HG03565 (cell line): ENCODE data around the gene LRSAM1.

Experiments used
- ATAC-seq: cut with Tn5 transposase; IDR thresholded peaks from one replicate; pipeline ENCODE4 v1.9.1; 2021; ENCODE audit warnings: mild to moderate bottlenecking, moderate library complexity; ENCODE audit not compliant: unreplicated experiment

LRSAM1 gene

GRCh38 chr9:127450830-127451607 is at the start of gene LRSAM1, which contains the start of gene RPL12:
Gene LRSAM1 (plus strand): TSS chr9:127451510. CDS start chr9:127454528, 3,018 bp downstream.
Gene RPL12 (minus strand): TSS chr9:127451406. CDS start chr9:127451317, 89 bp downstream.
- peak; percentile 67 for ATAC-seq

- ATAC-seq: no peak
These were observed 48.8 kb upstream of the LRSAM1 start for GRCh38 chr9:127402401-127403090.

- no peak for ATAC-seq
These were observed 47.7 kb upstream of the LRSAM1 start for GRCh38 chr9:127403507-127404192.

- no peak for ATAC-seq
These were observed 46.7 kb upstream of the LRSAM1 start for GRCh38 chr9:127404631-127405030.

DNA sequence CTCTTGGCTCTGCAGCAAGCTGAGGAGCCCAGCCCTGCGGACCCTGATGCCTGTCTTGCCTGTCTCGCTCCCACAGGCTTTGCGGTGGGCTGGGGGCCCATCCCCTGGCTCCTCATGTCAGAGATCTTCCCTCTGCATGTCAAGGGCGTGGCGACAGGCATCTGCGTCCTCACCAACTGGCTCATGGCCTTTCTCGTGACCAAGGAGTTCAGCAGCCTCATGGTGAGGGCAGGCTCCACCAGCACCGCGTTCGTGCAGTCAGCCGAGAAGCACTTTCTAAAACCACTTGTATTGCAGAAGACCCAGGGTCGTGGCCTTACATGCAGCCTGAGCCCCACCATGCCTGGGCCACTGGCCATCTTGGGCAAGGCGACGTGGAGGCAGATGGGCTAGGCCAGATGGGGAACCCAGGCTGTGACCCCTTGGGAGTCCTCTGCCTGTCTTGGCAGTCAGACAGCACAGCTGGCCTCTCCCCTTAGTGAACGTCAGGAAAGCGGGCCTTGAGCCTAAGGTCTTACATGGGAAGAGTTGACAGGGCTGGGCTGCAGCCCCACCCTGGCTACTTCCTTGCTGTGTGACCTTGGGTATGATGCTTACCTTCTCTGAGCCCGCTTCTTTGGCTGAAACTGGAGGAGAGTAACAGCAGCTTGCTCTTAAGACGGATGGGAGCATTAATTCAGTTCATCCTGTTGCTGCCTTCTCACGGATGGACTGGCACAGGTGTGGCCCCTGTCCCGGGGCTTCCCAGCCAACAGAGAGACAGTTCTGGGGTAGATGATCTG is 45.8 kb upstream of the LRSAM1 start:
- ATAC-seq: no peak

DNA sequence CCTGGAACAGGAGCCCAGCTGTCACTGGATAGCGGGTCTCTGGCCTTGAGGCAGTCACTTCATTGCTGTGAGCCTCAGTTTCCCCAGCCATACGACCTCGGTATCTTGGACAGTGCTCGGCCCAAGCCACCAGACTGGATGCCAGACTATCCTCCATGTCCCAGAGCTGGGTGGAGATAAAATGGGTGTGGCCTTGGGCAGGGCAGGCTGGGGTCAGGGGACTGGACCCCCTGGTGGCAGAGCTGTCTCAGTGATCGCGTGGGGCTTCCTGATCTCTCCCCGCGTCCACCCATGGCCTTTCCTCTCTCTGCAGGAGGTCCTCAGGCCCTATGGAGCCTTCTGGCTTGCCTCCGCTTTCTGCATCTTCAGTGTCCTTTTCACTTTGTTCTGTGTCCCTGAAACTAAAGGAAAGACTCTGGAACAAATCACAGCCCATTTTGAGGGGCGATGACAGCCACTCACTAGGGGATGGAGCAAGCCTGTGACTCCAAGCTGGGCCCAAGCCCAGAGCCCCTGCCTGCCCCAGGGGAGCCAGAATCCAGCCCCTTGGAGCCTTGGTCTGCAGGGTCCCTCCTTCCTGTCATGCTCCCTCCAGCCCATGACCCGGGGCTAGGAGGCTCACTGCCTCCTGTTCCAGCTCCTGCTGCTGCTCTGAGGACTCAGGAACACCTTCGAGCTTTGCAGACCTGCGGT is 44.4 kb upstream of the LRSAM1 start:
- no peak for ATAC-seq

DNA sequence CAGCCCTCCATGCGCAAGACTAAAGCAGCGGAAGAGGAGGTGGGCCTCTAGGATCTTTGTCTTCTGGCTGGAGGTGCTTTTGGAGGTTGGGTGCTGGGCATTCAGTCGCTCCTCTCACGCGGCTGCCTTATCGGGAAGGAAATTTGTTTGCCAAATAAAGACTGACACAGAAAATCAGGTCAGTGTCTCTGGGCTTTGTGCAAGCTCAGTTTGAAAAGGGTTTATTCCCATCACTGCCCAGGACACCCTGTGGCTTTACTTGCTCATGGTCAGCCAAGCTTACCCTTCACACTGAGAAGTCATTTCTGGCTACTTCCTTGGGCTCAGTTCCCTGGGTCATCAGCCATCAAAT is 43.8 kb upstream of the LRSAM1 start:
- ATAC-seq: no peak

- ATAC-seq: no peak
These were observed 40.2 kb upstream of the LRSAM1 start for GRCh38 chr9:127411122-127411521.

DNA sequence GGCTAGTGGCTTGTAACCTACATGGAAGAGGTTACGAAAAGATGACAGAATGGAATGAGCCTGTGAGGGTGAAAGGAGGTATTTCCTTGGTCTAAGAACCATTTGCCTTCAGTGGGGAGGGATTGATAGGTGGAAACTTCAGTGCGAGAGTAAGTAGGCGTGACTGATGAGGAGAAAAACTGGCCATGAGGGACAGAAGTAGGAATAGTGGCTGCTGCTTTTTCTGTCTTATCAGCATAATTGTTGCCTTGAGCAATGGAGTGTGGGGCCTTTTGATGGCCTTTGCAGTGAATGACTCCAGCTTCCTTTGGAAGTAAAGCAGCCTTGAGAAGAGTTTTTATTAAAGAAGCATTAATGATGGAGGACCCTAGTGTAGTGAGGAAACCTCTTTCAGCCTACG is 36.2 kb upstream of the LRSAM1 start:
- no peak for ATAC-seq

GRCh38 chr9:127415657-127416056 is 35.7 kb upstream of the LRSAM1 start:
- ATAC-seq: no peak

DNA sequence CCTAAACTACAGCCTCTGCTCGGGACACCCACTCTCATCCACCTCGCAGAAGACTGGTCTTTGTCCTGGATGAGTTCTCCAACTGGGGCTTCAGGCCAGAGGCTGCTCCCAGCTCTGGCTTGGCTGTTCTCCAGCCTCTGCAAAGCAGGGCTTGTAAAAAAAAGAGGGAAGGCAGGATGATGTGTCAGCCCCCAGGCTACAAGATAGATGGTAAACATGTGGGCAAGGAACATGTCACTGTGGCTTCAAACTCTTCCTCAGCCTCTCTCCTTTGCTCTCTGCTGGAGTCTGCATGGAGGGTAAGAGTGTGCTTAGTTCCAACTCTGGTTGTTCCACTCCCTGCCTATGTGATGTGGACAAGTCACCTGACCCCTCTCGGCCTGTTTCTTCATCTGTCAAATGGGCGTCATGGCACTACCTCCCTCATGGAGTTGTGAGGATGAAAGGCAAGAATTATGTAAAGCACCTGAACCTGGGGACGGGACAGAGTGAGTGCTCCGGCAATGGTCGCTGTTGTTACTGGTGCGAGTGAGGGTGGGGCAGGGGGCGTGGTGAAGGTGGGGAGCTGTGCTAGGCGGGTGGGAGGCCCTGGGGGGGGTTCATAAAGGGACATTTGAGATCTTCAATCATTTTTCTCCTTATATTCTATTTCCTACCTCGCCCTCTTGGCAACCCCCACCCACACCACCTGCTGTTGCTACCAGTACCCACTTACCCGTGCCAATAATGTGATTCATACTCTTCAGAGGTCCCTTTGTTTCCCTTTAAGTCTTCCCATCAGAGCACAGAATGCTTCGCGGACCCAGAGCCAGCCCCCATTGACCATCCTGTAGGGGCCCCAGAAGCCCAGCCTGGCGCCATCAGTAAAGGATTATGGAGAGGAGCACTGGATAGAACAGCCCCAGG is 33.9 kb upstream of the LRSAM1 start:
- ATAC-seq: no peak

DNA sequence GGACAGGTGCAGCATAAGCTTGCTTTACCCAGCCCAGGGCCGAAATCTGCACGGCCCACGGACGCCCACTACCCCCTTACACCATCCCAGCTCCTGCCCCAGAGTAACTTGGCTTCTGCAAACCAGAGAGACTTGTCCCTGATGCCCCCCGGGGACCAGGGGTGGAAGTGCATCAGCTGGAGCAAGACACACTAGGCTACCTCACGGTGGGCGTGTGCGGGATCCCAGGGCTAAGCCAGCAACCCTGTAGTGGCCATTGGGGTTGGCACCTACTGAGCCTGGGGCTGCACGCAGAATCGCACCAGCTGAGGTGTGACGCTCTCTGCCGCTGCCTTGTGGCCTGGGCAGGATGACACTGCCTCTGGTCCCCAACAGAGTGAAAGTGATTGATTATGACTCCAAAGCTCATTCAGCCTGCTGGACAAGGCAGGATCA is 33.3 kb upstream of the LRSAM1 start:
- ATAC-seq: no peak

DNA sequence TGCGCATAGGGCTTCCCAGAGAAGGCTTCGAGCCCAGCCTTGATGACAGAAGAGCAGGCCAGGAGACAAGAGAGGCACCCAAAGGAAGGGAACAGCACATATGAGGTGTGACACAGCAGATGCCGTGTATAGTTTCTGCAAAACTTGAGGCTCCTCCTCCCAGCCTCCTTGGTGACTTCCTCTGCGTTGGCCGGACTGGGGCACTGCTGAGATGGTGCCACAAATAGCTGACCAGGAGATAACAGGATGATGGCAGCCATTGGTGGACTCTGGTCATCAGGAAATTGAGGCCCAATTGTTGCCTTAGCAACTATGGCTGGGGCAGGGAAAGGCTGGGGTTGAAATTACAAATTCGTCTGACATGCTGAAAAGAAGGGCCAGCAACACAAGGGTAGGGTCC is 32.0 kb upstream of the LRSAM1 start:
- no peak for ATAC-seq

DNA sequence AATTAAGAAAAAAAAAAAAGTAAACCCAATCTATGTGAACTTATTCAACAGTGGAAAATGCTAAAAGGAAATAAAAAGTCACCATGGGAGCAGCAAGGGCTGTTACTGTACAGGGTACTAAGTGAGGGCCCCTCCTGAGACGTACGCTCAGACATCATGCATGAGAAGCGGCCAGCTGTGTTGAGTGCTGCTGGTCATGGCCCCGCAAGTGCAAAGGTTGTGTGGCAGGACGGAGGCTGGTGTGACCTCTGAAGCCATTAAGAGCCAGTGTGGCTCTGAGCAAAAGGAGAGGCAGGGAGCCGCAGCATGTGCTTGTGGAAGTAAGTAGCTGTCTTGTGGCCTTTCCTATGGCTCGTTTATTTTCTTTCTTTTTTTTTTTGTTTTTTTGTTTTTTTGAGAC is 30.3 kb upstream of the LRSAM1 start:
- no peak for ATAC-seq

- ATAC-seq: no peak
These were observed 29.1 kb upstream of the LRSAM1 start for GRCh38 chr9:127422133-127422782.

- no peak for ATAC-seq
These were observed 28.5 kb upstream of the LRSAM1 start for GRCh38 chr9:127422787-127423186.

GRCh38 chr9:127423476-127423933 is 27.8 kb upstream of the LRSAM1 start:
- ATAC-seq: no peak

GRCh38 chr9:127423934-127424675 is 27.2 kb upstream of the LRSAM1 start, which contains the start of gene ZNF79:
Gene ZNF79 (plus strand): TSS chr9:127424382. CDS start chr9:127424788, 406 bp downstream.
- peak; percentile 85 for ATAC-seq
